Keratinocyte (primary cell): ENCODE data around the gene MAB21L2. TPM values are rescaled to one million over a fixed set of nuclear protein-coding genes. Genes with fewer than 3 reads are reported as not detected.

Experiments used
- DNase-seq: peaks from one replicate; pipeline ENCODE4 v3.0.0-alpha.2; 2011; ENCODE audit warnings: low read depth, missing footprints, low spot score
- FAIRE-seq: peaks from 2 replicates; lab custom pipeline; 2011; peaks lifted over from hg19 to GRCh38; lab: Jason Lieb, UNC
- H2AFZ ChIP-seq: 2 replicates; pipeline ENCODE4 v1.6.0; 2012; ENCODE audit warnings: low read length, control low read depth, inconsistent platforms; ENCODE audit not compliant: control insufficient read depth
- H3K27ac ChIP-seq: 2 replicates; pipeline ENCODE4 v1.5.1; 2011; ENCODE audit warnings: low read length; ENCODE audit not compliant: control insufficient read depth, insufficient read depth
- H3K27me3 ChIP-seq: 3 replicates; pipeline ENCODE4 v1.6.0; 2011; ENCODE audit warnings: low read length; ENCODE audit not compliant: control insufficient read depth, insufficient read depth; ENCODE audit errors: extremely low read depth
- H3K36me3 ChIP-seq, 2 experiments: 2 replicates in 1 of 2; 3 replicates in 1 of 2; pipeline ENCODE4 v1.5.1; 2011; ENCODE audit warnings: low read length in 2 of 2, mild to moderate bottlenecking in 1 of 2; ENCODE audit not compliant: control insufficient read depth in 2 of 2, insufficient read depth in 2 of 2; ENCODE audit errors: extremely low read depth in 1 of 2
- H3K4me1 ChIP-seq: 3 replicates; pipeline ENCODE4 v1.5.1; 2011; ENCODE audit warnings: low read length; ENCODE audit not compliant: control insufficient read depth, insufficient read depth; ENCODE audit errors: extremely low read depth
- H3K4me2 ChIP-seq: 3 replicates; pipeline ENCODE4 v1.6.0; 2011; ENCODE audit warnings: low read depth, low read length; ENCODE audit not compliant: control insufficient read depth, insufficient read depth; ENCODE audit errors: extremely low read depth
- H3K4me3 ChIP-seq, 3 experiments: fragments of 200-600 bp in 1 of 3; sonication (generic) in 1 of 3; 2 replicates in 2 of 3; 3 replicates in 1 of 3; pipeline ENCODE4 v1.5.1; 2011 to 2016; ENCODE audit warnings: low read length in 3 of 3, mild to moderate bottlenecking in 3 of 3, control low read depth in 2 of 3, inconsistent platforms in 1 of 3, low read depth in 1 of 3, mixed read lengths in 1 of 3, mixed run types in 1 of 3, moderate library complexity in 1 of 3; ENCODE audit not compliant: control insufficient read depth in 2 of 3, insufficient read depth in 2 of 3; ENCODE audit errors: extremely low read depth in 1 of 3
- H3K79me2 ChIP-seq: 2 replicates; pipeline ENCODE4 v1.6.0; 2012; ENCODE audit warnings: low read length; ENCODE audit not compliant: control insufficient read depth, insufficient read depth
- H3K9ac ChIP-seq: 3 replicates; pipeline ENCODE4 v1.6.0; 2011; ENCODE audit warnings: low read length; ENCODE audit not compliant: control insufficient read depth, insufficient read depth; ENCODE audit errors: extremely low read depth
- H3K9me1 ChIP-seq: 3 replicates; pipeline ENCODE4 v1.6.0; 2011; ENCODE audit warnings: low read length; ENCODE audit not compliant: control insufficient read depth, insufficient read depth; ENCODE audit errors: extremely low read depth
- H3K9me3 ChIP-seq: 2 replicates; pipeline ENCODE4 v1.5.1; 2012; ENCODE audit warnings: low read depth, low read length; ENCODE audit not compliant: control insufficient read depth
- H4K20me1 ChIP-seq: 3 replicates; pipeline ENCODE4 v1.6.0; 2011; ENCODE audit warnings: low read length; ENCODE audit not compliant: control insufficient read depth, insufficient read depth; ENCODE audit errors: extremely low read depth
- EZH2 ChIP-seq: IDR thresholded peaks from one replicate; pipeline ENCODE4 v1.6.1; 2012; ENCODE audit warnings: inconsistent platforms, mild to moderate bottlenecking, low read length, moderate library complexity
- dilution Hi-C: fragments of 300-500 bp; cut with MboI; formaldehyde crosslinking; loops from one replicate; pipeline ENCODE4 v1.7.0; 2020; ENCODE audit warnings: low sequenced_read_pairs; ENCODE audit not compliant: extremely low pct_ligation_motif_present
- polyA plus RNA-seq, 5 experiments: library from polyadenylated mRNA; depleted of rRNA in 3 of 5; stranded (reverse) in 3 of 5; stranded (forward) in 1 of 5; unstranded in 1 of 5; fragments of >200 nt; gene quantifications; 1 replicate in 1 of 5; 2 replicates in 3 of 5; 3 replicates in 1 of 5; pipeline versions ENCODE4 v1.2.1 to v1.2.3, GENCODE V29; 2011 to 2012; ENCODE audit warnings: missing spikeins in 2 of 5, low read depth in 1 of 5, low replicate concordance in 1 of 5
- TF ChIP-seq, protein P1 (sequence below), 3 experiments: IDR thresholded peaks in 1 of 3; conservative IDR thresholded peaks in 1 of 3; optimal IDR thresholded peaks in 1 of 3; 2 replicates in 2 of 3; 3 replicates in 1 of 3; pipeline versions ENCODE3 to v1.5.1; 2011; ENCODE audit warnings: low read length in 3 of 3, mild to moderate bottlenecking in 3 of 3, moderate library complexity in 2 of 3, control low read depth in 1 of 3, inconsistent platforms in 1 of 3; ENCODE audit not compliant: insufficient read depth in 2 of 3; ENCODE audit errors: extremely low read depth in 1 of 3

MAB21L2 gene
- polyA plus RNA-seq, 1 donor (not counting 4 experiments of a cell fraction or from before 2014, with no cell fraction given) = not detected

DNA sequence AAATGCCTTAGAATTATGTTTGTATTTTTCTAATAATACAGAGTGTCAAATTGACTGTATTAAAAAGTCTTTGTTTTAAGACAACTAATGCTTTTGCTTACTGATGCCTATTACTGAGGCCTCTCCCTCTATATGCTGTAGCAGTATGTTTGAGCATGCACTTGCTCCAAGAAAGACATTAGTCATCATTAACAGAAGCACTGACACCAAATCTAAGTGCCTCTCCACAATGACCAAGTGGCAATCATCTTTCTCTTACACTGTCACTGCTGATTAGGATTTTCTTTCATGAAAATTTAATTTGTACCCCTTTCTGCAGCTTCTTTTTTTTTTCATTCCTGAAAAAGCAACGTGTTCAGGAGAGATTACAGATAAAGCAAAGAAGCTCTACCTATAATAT lies 11.1 kb upstream of the MAB21L2 start:
- no peak for TF ChIP-seq EZH2
- TF ChIP-seq, protein P1, sequence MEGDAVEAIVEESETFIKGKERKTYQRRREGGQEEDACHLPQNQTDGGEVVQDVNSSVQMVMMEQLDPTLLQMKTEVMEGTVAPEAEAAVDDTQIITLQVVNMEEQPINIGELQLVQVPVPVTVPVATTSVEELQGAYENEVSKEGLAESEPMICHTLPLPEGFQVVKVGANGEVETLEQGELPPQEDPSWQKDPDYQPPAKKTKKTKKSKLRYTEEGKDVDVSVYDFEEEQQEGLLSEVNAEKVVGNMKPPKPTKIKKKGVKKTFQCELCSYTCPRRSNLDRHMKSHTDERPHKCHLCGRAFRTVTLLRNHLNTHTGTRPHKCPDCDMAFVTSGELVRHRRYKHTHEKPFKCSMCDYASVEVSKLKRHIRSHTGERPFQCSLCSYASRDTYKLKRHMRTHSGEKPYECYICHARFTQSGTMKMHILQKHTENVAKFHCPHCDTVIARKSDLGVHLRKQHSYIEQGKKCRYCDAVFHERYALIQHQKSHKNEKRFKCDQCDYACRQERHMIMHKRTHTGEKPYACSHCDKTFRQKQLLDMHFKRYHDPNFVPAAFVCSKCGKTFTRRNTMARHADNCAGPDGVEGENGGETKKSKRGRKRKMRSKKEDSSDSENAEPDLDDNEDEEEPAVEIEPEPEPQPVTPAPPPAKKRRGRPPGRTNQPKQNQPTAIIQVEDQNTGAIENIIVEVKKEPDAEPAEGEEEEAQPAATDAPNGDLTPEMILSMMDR (optimal IDR thresholded peaks at IDR 0.05 in 1 of 3, IDR thresholded peaks at IDR 0.05 in 1 of 3, conservative IDR thresholded peaks at IDR 0.05 in 1 of 3; ENCODE audit: extremely low read depth in 1 of 3, insufficient read depth in 2 of 3, low read length in 3 of 3) = no peak
- no peaks in the 10 kb centered on the region for H3K9me3 ChIP-seq
- FAIRE-seq (no peak), DNase-seq (no peak)
- no peak overlapping the region for H3K4me3 ChIP-seq
- H3K27ac ChIP-seq = no peak overlapping the region
- H3K9ac ChIP-seq = no peak overlapping the region
- H3K36me3 ChIP-seq = no peaks in the 10 kb centered on the region
- no peaks in the 10 kb centered on the region for H3K27me3 ChIP-seq
- H3K4me1 ChIP-seq = peaks cover 5% of the 10 kb centered on the region
- no peaks in the 10 kb centered on the region for H3K9me1 ChIP-seq
- no peak overlapping the region for H2AFZ ChIP-seq
- H3K79me2 ChIP-seq = no peaks in the 10 kb centered on the region
- no peak overlapping the region for H3K4me2 ChIP-seq
- no peaks in the 10 kb centered on the region for H4K20me1 ChIP-seq
- dilution Hi-C loops = no loop called here

DNA sequence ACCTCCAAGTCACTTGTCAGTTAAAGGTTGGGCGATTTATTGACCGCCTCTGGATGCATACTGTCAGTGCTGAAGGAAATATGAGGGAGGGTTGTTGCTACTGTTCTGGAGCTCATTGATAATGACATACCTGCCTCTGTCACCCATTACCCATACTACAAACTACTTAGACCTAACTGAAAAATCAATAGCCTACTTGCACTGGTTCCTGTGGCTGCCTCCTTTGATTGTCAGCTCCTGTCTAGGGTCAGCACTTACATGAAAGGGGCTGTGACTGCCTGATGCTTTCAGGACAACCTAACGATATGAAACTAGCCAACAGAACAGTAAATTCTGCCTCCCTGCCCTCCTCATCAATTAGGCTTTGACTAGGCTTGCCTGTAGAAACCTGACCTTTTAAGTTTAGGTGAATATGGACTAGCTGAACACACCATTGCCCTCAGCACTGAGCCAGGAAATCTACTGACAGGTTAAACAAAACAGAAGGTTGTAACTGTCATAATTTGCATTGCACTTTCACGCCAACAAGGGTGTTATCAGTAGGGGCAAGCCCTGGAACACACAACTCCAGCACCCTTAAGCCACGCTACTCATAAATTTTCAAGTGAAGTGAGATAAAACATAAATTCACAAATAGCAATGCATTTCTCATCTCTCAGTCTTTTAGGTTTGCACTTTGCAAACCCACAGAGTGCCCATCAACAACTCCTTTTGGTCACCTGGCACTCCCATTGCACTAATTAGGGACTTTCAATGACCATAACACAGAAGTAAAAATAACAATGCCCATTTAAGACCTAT lies 9.0 kb upstream of the MAB21L2 start:
- H2AFZ ChIP-seq = no peak overlapping the region
- H3K79me2 ChIP-seq = no peaks in the 10 kb centered on the region
- no peak overlapping the region for H3K9ac ChIP-seq
- DNase-seq (no peak), FAIRE-seq (no peak)
- H3K9me1 ChIP-seq = no peaks in the 10 kb centered on the region
- H3K9me3 ChIP-seq = no peaks in the 10 kb centered on the region
- peaks cover 5% of the 10 kb centered on the region for H3K4me1 ChIP-seq
- H3K27me3 ChIP-seq = no peaks in the 10 kb centered on the region
- H3K4me3 ChIP-seq = no peak overlapping the region
- TF ChIP-seq EZH2 = no peak
- TF ChIP-seq, protein P1 (optimal IDR thresholded peaks at IDR 0.05 in 1 of 3, IDR thresholded peaks at IDR 0.05 in 1 of 3, conservative IDR thresholded peaks at IDR 0.05 in 1 of 3; ENCODE audit: extremely low read depth in 1 of 3, insufficient read depth in 2 of 3, low read length in 3 of 3) = no peak
- H3K27ac ChIP-seq = no peak overlapping the region
- no peaks in the 10 kb centered on the region for H3K36me3 ChIP-seq
- no peaks in the 10 kb centered on the region for H4K20me1 ChIP-seq
- H3K4me2 ChIP-seq = no peak overlapping the region
- dilution Hi-C loops = no loop called here
